Neural progenitor cell (in vitro differentiated cells): ENCODE measurements around the gene PANK3. TPM values are rescaled to one million over a fixed set of nuclear protein-coding genes. Genes with fewer than 3 reads are reported as not detected.

Experiments used
- DNase-seq: peaks from one replicate; pipeline ENCODE4 v3.0.0-alpha.2; 2016; ENCODE audit warnings: low spot score
- H2AFZ ChIP-seq: fragments of 200-600 bp; sonication (generic); replicated peaks from 2 replicates; pipeline ENCODE4 v1.6.1; 2016; ENCODE audit warnings: antibody characterized with exemption
- H3F3A ChIP-seq: fragments of 200-600 bp; sonication (generic); 2 replicates; pipeline ENCODE4 v1.6.1; 2016; ENCODE audit warnings: antibody characterized with exemption, low read depth
- H3K27ac ChIP-seq: fragments of 200-600 bp; sonication (generic); 2 replicates; pipeline ENCODE4 v1.5.1; 2016; ENCODE audit warnings: mild to moderate bottlenecking
- H3K27me3 ChIP-seq: fragments of 200-600 bp; sonication (generic); 2 replicates; pipeline ENCODE4 v1.6.1; 2016; ENCODE audit warnings: mild to moderate bottlenecking, moderate library complexity
- H3K36me3 ChIP-seq: fragments of 200-600 bp; sonication (generic); 2 replicates; pipeline ENCODE4 v1.5.1; 2016
- H3K4me1 ChIP-seq: fragments of 200-600 bp; sonication (generic); 2 replicates; pipeline ENCODE4 v1.6.1; 2016; ENCODE audit warnings: mixed run types
- H3K4me2 ChIP-seq: fragments of 200-600 bp; sonication (generic); 2 replicates; pipeline ENCODE4 v1.6.1; 2016
- H3K4me3 ChIP-seq: fragments of 200-600 bp; sonication (generic); 2 replicates; pipeline ENCODE4 v1.5.1; 2016
- H3K79me2 ChIP-seq: fragments of 200-600 bp; sonication (generic); 2 replicates; pipeline ENCODE4 v1.6.1; 2016; ENCODE audit warnings: low read depth
- H3K9ac ChIP-seq: fragments of 200-600 bp; sonication (generic); 2 replicates; pipeline ENCODE4 v1.6.1; 2016
- H3K9me3 ChIP-seq: fragments of 200-600 bp; sonication (generic); 2 replicates; pipeline ENCODE4 v1.5.1; 2016; ENCODE audit warnings: low read depth
- H4K20me1 ChIP-seq: fragments of 200-600 bp; sonication (generic); 2 replicates; pipeline ENCODE4 v1.6.1; 2016; ENCODE audit warnings: low read depth
- H3K27ac Mint-ChIP-seq: 3 replicates; pipeline ENCODE4 v1.8.0; 2021; ENCODE audit warnings: mixed read lengths
- H3K27me3 Mint-ChIP-seq: 2 replicates; pipeline ENCODE4 v1.8.0; 2022; ENCODE audit warnings: low read depth, mild to moderate bottlenecking, inconsistent platforms, moderate library complexity, mixed read lengths; ENCODE audit not compliant: insufficient read depth
- H3K36me3 Mint-ChIP-seq: 3 replicates; pipeline ENCODE4 v1.8.0; 2021; ENCODE audit warnings: mixed read lengths
- H3K4me1 Mint-ChIP-seq: 3 replicates; pipeline ENCODE4 v1.8.0; 2021; ENCODE audit warnings: mixed read lengths
- H3K4me3 Mint-ChIP-seq: 3 replicates; pipeline ENCODE4 v1.8.0; 2021; ENCODE audit warnings: mild to moderate bottlenecking, moderate library complexity, mixed read lengths
- H3K9me3 Mint-ChIP-seq: 3 replicates; pipeline ENCODE4 v1.8.0; 2020; ENCODE audit warnings: mixed read lengths
- CTCF ChIP-seq: fragments of 200-600 bp; sonication (generic); IDR thresholded peaks from 2 replicates; pipeline ENCODE4 v1.5.1; 2017; ENCODE audit warnings: antibody characterized with exemption, mild to moderate bottlenecking
- EZH2 ChIP-seq: fragments of 200-600 bp; sonication (generic); IDR thresholded peaks from 2 replicates; pipeline ENCODE4 v1.6.1; 2017; ENCODE audit warnings: antibody characterized with exemption, mild to moderate bottlenecking, moderate library complexity
- EZH2phosphoT487 ChIP-seq: fragments of 200-600 bp; sonication (generic); IDR thresholded peaks from 2 replicates; pipeline ENCODE4 v1.6.1; 2017; ENCODE audit warnings: antibody characterized with exemption
- total RNA-seq: library from RNA; depleted of rRNA; stranded (reverse); fragments of >200 nt; gene quantifications from 2 replicates; pipeline ENCODE4 v1.2.3, GENCODE V29; 2015; ENCODE audit warnings: low replicate concordance

Gene PANK3
- total RNA-seq, 1 donor from 2014 or later, result 117 TPM

GRCh38 chr5:168612123-168612522 lies 33.0 kb upstream of the PANK3 start:
- Mint-ChIP-seq H3K27me3 (no peaks in the 10 kb centered on the region), H3K9me3 (no peaks in the 10 kb centered on the region), H3K27ac (no peak overlapping the region), H3K36me3 (no peaks in the 10 kb centered on the region), H3K4me3 (no peak overlapping the region), H3K4me1 (peaks cover 8% of the 10 kb centered on the region)
- no peak overlapping the region for H3K9ac ChIP-seq
- no peak for DNase-seq
- H3K27me3 ChIP-seq, result no peaks in the 10 kb centered on the region
- no peaks in the 10 kb centered on the region for H3K4me1 ChIP-seq
- no peaks in the 10 kb centered on the region for H3K36me3 ChIP-seq
- no peaks in the 10 kb centered on the region for H3F3A ChIP-seq
- no peak overlapping the region for H3K4me3 ChIP-seq
- H3K27ac ChIP-seq, result no peak overlapping the region
- H3K9me3 ChIP-seq, result no peaks in the 10 kb centered on the region
- H3K4me2 ChIP-seq, result no peak overlapping the region
- H3K79me2 ChIP-seq, result no peaks in the 10 kb centered on the region
- TF ChIP-seq EZH2 (no peak), EZH2phosphoT487 (no peak), CTCF (no peak)
- H4K20me1 ChIP-seq, result no peaks in the 10 kb centered on the region
- no peak overlapping the region for H2AFZ ChIP-seq

GRCh38 chr5:168611165-168611564 lies 32.0 kb upstream of the PANK3 start:
- no peak overlapping the region for H3K4me2 ChIP-seq

GRCh38 chr5:168609806-168610482 lies 30.8 kb upstream of the PANK3 start:
- H3K79me2 ChIP-seq, result no peaks in the 10 kb centered on the region
- no peak overlapping the region for H3K4me2 ChIP-seq
- TF ChIP-seq EZH2 (no peak), EZH2phosphoT487 (no peak), CTCF (no peak)
- Mint-ChIP-seq H3K27me3 (no peaks in the 10 kb centered on the region), H3K36me3 (no peaks in the 10 kb centered on the region), H3K27ac (no peak overlapping the region), H3K4me3 (no peak overlapping the region), H3K4me1 (peaks cover 8% of the 10 kb centered on the region), H3K9me3 (no peaks in the 10 kb centered on the region)
- DNase-seq, result no peak
- H3F3A ChIP-seq, result no peaks in the 10 kb centered on the region
- H3K9ac ChIP-seq, result no peak overlapping the region
- no peaks in the 10 kb centered on the region for H3K9me3 ChIP-seq
- H3K4me1 ChIP-seq, result no peaks in the 10 kb centered on the region
- H2AFZ ChIP-seq, result no peak overlapping the region
- H3K4me3 ChIP-seq, result no peak overlapping the region
- no peak overlapping the region for H3K27ac ChIP-seq
- no peaks in the 10 kb centered on the region for H3K27me3 ChIP-seq
- no peaks in the 10 kb centered on the region for H3K36me3 ChIP-seq
- no peaks in the 10 kb centered on the region for H4K20me1 ChIP-seq

More at GRCh38 chr5:168611165-168611564, 32.0 kb upstream of the PANK3 start:
- Mint-ChIP-seq H3K4me3 (no peak overlapping the region), H3K9me3 (no peaks in the 10 kb centered on the region), H3K36me3 (no peaks in the 10 kb centered on the region), H3K27me3 (no peaks in the 10 kb centered on the region), H3K27ac (no peak overlapping the region), H3K4me1 (peaks cover 8% of the 10 kb centered on the region)
- no peaks in the 10 kb centered on the region for H3K9me3 ChIP-seq
- no peaks in the 10 kb centered on the region for H3K4me1 ChIP-seq
- no peaks in the 10 kb centered on the region for H3F3A ChIP-seq
- no peak overlapping the region for H3K9ac ChIP-seq
- TF ChIP-seq EZH2 (no peak), CTCF (no peak), EZH2phosphoT487 (no peak)
- H3K36me3 ChIP-seq, result no peaks in the 10 kb centered on the region
- no peaks in the 10 kb centered on the region for H3K27me3 ChIP-seq
- H3K79me2 ChIP-seq, result no peaks in the 10 kb centered on the region
- H4K20me1 ChIP-seq, result no peaks in the 10 kb centered on the region
- no peak overlapping the region for H3K4me3 ChIP-seq
- no peak for DNase-seq
- H2AFZ ChIP-seq, result no peak overlapping the region
- H3K27ac ChIP-seq, result no peak overlapping the region
